ENCODE measurements around the gene AP1B1.

AP1B1 gene

DNA sequence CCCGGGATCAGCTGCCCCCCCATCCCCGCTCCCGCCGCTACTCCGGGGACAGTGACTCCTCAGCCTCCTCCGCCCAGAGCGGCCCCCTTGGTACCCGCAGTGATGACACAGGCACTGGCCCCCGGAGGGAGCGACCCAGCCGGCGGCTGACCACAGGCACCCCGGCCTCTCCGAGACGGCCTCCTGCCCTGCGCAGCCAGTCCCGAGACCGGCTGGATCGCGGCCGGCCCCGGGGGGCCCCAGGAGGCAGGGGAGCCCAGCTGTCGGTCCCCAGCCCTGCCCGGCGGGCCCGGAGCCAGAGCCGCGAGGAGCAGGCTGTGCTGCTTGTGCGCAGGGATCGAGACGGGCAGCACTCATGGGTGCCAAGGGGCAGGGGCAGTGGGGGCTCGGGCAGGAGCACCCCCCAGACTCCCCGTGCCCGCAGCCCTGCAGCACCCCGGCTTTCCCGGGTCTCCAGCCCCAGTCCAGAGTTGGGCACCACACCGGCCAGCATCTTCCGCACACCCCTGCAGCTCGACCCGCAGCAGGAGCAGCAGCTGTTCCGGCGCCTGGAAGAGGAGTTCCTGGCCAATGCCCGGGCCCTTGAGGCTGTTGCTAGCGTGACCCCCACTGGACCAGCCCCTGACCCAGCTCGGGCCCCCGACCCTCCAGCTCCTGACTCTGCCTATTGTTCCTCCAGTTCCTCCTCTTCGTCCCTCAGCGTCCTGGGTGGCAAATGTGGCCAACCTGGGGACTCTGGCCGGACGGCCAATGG, 76.7 kb downstream of the AP1B1 start:
- DNase-seq, result no peak

GRCh38 chr22:29310863-29311339, 77.5 kb downstream of the AP1B1 start:
- peak; percentile 80 for DNase-seq

DNA sequence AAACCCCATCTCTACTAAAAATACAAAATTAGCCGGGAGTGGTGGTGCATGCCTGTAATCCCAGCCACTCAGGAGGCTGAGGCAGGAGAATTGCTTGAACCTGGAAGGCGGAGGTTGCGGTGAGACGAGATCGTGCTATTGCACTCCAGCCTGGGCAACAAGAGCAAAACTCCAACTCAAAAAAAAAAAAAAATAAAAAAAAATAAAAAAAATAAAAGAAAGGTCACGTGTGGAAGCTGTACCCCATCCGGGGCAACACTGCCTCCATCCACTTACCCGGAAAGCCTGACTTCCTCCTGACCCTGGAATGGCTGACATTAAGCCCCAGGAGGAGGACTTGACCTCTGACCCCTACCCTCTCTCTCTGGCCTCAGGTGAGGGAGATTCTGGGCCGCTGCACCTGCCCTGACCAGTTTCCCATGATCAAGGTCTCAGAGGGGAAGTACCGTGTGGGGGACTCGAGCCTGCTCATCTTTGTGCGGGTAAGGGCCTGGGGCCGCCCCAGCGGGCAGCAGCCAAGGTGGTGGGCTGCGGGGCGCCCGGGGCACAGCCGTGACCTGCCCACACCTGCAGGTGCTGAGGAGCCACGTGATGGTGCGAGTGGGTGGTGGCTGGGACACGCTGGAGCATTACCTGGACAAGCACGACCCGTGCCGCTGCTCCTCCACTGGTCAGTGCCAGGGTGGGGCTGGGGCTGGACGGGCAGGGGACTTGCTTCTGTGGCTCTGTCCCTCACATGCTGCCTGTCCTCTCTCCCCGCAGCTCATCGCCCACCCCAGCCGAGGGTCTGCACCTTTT, 78.1 kb downstream of the AP1B1 start:
- no peak for DNase-seq

DNA sequence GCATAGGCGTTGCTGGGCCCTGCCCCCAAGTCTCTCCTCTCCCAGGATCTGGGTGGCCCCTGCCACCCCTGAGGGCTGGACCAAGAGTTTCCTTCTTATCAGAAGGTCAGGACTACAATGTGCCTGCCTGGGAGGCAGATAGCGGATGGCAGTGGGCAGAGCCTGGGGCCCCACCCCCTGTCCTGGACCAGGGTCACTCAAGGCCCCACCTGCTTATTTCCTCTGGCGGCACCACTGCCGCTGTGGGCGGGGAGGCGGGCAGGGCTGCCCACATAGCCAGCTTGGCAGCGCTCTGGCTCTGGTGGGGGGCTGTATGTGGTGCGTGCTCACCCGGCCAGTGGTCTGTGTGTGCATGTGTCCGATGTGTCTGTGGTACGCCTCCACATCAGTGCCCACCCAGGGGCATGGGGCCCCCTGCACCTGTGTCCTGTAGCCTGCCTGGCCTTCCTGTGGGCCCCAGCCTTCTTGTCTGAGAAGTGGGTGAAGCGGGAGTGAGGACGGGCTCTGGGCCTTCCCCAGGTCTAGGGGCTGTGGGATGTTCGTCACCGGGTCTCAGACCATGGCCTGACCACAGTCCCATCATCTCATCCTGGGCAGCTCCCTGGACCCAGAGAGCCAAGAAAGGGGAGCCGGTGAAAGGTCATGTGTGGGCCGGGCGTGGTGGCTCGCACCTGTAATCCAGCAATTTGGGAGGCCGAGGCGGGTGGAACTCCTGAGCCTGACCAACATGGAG, 78.9 kb downstream of the AP1B1 start:
- DNase-seq, result no peak

DNA sequence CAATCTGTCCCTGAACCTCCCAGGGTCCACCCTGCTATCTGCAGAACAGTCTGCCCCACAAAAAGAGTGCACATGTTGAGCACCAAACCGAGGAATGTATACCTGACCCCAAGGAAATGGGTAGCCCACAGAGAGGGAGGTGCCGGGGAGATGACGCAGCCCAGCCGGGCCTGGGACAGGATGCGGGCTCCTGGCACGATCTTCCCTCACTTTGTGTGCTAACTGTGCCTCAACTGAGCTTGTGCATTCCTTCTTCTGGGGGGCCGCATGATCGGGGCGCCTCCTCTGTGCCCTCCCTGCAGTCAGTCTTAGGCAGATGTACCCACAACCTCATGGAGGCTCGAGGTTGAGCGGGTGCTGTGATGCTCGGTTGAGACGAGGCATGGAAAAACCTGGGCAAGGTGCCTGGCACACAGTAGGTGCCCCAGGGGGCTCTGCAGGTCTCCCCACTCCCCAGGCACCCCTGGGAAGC, 79.5 kb downstream of the AP1B1 start:
- DNase-seq, result peak; percentile 63

- DNase-seq, result no peak
These were observed 80.1 kb downstream of the AP1B1 start for GRCh38 chr22:29308148-29308790.

- DNase-seq, result no peak
These were observed 80.7 kb downstream of the AP1B1 start for GRCh38 chr22:29307596-29308147.

- peak; percentile 59 for DNase-seq
These were observed 81.4 kb downstream of the AP1B1 start for GRCh38 chr22:29306835-29307595.

GRCh38 chr22:29306175-29306834, 82.1 kb downstream of the AP1B1 start, which contains the start of gene GAS2L1:
Gene GAS2L1 (plus strand): TSS chr22:29306650. CDS start chr22:29308106, 1,456 bp downstream.
- DNase-seq, result peak; percentile 69

- no peak for DNase-seq
These were observed 82.6 kb downstream of the AP1B1 start for GRCh38 chr22:29305836-29306174.

DNA sequence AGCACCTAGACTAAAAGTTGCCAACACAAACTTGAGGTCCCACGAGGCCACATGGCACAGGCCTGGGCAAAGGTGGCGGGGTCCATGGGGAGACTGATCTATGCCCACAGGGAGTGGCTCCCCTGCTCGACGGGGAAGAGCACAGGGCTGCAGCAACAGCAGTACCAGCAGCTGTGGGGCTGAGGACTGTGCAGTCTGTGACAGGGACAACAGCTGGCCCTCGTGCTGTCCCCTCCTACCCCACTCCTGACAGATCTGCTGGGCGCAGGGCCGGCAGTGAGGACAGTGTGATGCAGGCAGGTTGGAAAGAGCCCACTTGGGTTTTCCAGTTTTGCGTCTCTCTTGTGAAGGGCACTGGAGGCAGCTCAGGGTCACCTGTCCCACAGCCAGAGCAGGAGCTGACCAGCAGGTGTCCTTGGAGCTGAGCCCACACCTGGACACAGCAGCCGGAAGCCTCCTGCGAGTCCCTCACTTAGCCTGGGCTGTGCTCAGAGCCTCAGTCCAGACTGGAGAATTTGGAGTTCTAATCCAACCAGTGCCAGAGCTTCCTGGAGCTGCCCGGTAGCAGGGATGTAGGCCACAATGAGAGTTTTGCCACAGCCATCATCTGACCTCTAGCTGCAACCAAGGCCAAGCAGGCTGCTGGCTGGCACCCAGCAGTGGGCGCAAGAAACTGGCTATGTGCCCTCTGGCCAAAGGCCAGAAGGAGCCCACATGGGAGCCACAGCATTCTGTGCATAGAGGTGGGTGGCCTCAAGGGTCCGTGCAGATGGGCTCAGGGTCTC, 85.5 kb downstream of the AP1B1 start:
- no peak for DNase-seq

GRCh38 chr22:29302402-29302680, 86.0 kb downstream of the AP1B1 start:
- DNase-seq, result no peak

DNA sequence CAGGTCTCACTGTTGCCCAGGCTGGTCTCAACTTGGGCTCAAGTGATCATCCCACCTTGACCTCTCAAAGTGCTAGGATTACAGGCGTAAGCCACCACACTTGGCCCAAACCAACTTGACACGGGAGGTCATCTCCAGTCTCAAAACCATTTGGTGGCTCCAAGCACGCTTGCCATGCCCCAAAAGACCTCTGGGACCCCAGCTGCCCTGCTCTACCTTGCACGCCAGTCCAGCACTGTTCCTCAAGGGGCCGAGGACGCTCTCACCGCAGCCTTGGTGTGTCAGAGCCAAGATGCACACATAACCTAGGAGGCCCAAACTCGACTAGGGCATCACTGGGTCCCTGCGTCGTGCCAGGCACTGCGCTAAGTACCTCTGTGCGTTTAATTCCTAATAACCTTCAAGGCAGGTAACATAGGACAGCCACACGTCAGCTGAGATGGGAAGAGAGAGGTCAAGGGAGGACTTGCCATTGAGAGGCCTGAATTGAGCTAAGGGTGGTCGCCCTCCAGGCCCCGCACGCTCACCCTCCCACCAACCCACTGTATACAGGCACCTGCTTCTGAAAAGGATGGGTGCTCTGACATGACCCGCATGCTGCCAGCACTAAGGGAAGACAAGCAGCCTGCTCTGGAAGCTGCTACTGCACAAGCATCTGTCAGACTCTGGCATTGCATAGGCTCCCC, 86.5 kb downstream of the AP1B1 start:
- no peak for DNase-seq

DNA sequence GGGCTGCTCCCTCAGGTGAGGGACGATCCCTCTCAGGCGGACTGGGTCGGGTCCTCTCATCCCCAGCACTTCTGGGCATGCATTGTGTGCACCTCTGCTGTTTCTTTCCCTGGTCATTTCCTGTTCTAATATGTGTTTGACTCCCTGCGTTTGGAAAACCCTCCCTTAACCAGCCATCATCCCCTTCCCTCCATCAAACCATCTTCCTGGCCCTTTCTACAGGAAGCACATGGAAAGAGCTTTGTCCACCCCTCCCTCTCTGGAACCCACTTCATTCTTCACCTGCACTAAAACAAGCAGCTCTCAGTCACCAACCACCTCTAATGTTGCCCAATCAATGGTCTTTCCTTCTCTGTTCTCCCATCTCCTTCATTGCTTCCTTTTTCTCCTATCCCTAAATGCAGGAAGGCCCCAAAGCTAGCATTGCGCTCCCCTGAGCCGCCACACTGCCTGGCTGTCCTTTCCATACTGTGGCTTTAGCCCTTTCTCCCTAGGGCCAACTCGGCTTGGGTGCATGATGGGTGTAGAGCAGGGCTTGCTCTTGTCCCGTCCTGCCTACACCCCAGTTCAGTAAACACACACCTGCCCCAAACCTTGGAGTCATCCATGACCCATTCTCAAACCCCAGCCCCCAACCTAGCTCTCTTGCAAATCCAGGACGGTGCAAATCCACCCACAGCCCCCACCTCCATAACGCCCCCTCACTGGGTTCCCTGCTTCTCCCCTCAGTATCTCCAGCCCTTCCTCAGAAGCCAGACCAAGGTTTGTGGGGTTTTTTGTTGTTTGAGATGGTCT, 87.4 kb downstream of the AP1B1 start:
- no peak for DNase-seq

- DNase-seq, result no peak
These were observed 87.9 kb downstream of the AP1B1 start for GRCh38 chr22:29300467-29300806.

- DNase-seq, result no peak
These were observed 89.1 kb downstream of the AP1B1 start for GRCh38 chr22:29299136-29299900.

DNA sequence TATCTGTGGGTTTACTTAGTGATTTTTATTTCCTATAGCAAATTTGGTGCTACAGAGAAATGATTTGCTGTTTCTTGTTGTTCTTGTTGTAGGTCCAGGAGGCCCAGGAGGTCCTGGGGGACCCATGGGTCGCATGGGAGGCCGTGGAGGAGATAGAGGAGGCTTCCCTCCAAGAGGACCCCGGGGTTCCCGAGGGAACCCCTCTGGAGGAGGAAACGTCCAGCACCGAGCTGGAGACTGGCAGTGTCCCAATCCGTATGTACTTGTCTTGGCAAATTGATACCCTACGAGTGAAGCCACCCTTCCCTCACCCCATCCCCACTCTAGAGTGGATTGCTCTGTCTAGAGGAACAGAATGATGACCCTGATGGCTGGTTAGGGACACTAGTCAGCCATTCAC, 89.7 kb downstream of the AP1B1 start:
- DNase-seq, result no peak

- no peak for DNase-seq
These were observed 96.0 kb downstream of the AP1B1 start for GRCh38 chr22:29292379-29292778.

All from stimulated activated CD8-positive, alpha-beta memory T cell treated with anti-CD3 and anti-CD28 coated beads, Interleukin-4, amount 100 ng/mL, for 48 hours (primary cell).